ENCODE data around the gene RNASE13.

DNA sequence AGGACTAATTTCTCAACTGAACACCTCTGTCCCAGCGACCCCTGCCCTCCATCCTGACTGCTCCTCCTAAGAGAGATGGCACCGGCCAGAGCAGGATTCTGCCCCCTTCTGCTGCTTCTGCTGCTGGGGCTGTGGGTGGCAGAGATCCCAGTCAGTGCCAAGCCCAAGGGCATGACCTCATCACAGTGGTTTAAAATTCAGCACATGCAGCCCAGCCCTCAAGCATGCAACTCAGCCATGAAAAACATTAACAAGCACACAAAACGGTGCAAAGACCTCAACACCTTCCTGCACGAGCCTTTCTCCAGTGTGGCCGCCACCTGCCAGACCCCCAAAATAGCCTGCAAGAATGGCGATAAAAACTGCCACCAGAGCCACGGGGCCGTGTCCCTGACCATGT lies 8.3 kb upstream of the RNASE13 start:
- TF ChIP-seq, protein P1, sequence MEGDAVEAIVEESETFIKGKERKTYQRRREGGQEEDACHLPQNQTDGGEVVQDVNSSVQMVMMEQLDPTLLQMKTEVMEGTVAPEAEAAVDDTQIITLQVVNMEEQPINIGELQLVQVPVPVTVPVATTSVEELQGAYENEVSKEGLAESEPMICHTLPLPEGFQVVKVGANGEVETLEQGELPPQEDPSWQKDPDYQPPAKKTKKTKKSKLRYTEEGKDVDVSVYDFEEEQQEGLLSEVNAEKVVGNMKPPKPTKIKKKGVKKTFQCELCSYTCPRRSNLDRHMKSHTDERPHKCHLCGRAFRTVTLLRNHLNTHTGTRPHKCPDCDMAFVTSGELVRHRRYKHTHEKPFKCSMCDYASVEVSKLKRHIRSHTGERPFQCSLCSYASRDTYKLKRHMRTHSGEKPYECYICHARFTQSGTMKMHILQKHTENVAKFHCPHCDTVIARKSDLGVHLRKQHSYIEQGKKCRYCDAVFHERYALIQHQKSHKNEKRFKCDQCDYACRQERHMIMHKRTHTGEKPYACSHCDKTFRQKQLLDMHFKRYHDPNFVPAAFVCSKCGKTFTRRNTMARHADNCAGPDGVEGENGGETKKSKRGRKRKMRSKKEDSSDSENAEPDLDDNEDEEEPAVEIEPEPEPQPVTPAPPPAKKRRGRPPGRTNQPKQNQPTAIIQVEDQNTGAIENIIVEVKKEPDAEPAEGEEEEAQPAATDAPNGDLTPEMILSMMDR (IDR thresholded peaks at IDR 0.05), result no peak
- no peak for TF ChIP-seq POLR2A (IDR thresholded peaks at IDR 0.05)
